Right renal pelvis (tissue), 4 donors: ENCODE results near the gene ARPP21. TPM values are rescaled to one million over a fixed set of nuclear protein-coding genes. Genes with fewer than 3 reads are reported as not detected.

Source experiments
- DNase-seq, 4 donors: peaks; one replicate each; pipeline ENCODE4 v3.0.0-alpha.2; 2013; ENCODE audit warnings: low read depth in 4 of 4, low spot score in 3 of 4, missing footprints in 1 of 4
- polyA plus RNA-seq, 4 donors: library from polyadenylated mRNA; unstranded; fragments of 120-200 nt; gene quantifications; one replicate each; pipeline ENCODE4 v1.2.1, GENCODE V29; 2013; ENCODE audit not compliant: insufficient read length in 4 of 4

Gene ARPP21
- polyA plus RNA-seq, 4 donors, result 0.99 to 1.7 (median 1.3) TPM

GRCh38 chr3:35727179-35727578 lies 87.9 kb downstream of the ARPP21 start:
- DNase-seq, result no peak

DNA sequence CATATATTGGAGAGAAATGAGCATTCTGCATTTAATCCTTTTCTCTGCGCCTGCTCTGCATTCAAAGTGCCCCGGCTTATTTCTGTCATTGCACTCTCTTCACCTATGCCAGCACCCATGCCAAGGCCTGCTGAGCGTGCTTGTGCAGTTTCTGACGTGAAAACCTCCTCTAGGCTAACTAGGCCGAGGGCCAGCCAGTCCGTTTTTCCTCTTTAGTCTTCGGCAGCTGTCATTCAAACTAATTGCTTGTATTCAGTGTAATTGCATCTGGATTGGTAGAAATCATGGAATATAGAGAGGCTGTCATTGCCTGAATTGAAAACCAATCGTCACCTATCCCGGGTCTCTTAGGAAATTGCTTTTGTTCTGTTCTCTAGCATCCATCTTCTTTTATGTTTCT lies 94.0 kb downstream of the ARPP21 start:
- no peak for DNase-seq

GRCh38 chr3:35733864-35734263 lies 94.5 kb downstream of the ARPP21 start:
- DNase-seq, result no peak

DNA sequence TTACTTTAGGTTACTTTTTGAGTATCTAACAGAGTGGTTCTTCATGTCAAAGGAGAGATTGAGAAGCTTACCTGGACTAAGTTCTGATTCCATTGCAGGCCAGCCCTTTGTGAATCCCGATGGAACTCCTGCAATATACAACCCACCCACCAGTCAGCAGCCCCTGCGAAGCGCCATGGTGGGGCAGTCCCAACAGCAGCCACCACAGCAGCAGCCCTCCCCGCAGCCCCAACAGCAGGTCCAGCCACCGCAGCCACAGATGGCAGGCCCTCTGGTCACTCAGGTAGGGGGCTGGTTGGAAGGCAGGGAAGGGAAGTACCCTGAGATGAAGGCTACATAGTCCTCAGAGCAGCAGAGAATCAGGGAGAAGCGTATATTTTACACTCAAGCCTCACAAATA lies 97.8 kb downstream of the ARPP21 start:
- DNase-seq, result no peak

- no peak for DNase-seq
Measured at GRCh38 chr3:35737527-35737926, 98.2 kb downstream of the ARPP21 start.

- DNase-seq, result no peak
Measured at GRCh38 chr3:35737934-35738706, 98.8 kb downstream of the ARPP21 start.

DNA sequence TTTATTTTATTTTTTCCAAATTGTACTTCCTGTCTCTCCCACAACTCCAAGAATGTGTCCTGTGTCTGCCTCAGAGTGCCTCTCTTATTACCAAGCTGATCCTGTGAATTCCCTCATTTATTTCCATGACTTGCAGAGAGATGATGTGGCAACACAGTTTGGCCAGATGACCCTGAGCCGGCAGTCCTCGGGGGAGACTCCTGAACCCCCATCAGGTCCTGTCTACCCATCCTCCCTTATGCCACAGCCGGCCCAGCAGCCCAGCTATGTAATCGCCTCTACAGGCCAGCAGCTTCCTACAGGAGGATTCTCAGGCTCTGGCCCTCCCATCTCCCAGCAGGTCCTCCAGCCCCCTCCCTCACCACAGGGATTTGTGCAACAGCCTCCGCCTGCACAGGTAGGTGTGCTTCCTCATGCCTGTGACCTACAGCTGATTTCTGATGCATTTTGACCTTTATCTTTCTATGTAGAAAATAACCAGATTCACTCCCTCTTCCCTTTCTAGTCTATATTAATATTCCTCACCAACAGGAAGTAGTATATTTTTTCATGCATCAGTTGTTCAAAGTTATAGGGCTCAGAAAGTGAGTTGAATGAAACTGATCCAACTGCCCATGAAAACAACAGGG lies 100.0 kb downstream of the ARPP21 start:
- DNase-seq, result no peak

GRCh38 chr3:35739964-35740527 lies 100.7 kb downstream of the ARPP21 start:
- DNase-seq, result no peak

DNA sequence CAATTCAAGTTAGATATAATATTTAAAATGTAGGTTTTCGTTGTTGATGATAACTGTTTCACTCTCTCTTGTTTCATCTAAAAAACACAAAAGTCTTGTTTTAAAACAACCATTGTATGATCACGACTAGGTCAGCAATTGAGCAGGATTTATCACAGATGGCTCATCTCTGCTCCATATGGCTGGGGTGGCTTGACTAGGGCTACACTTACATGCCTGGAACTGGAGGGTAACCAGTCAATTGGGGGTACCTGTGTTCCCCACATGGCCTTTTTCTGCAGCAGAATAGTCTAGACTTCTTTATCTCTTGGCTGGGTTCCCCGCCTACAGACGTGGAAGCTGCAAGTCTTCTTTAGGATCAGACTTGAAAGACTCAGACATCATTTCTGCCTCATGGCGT lies 103.9 kb downstream of the ARPP21 start:
- DNase-seq, result no peak

DNA sequence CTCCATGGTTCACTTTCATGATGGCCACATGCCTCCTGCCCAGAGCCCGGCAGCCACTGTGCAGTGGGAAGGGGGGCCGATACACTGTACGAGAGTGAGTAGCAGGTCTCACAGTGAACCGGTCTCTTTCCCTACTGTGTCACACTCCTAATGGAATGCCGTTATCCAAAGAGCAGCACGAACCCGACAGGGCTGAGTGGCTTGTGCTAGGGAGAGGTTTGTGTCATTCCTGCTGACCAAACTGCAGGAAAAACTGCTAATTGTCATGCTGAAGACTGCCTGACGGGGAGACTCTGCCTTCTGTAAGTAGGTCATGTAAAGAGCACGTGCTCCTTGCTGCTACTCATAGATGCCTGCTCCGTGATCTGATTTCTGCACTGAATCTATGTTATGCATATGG lies 105.1 kb downstream of the ARPP21 start:
- DNase-seq, result peak in 2 of 4 donors; percentile 3 to 6

- DNase-seq, result no peak
Measured at GRCh38 chr3:35745351-35745750, 106.0 kb downstream of the ARPP21 start.

GRCh38 chr3:35745802-35746484 lies 106.6 kb downstream of the ARPP21 start:
- DNase-seq, result no peak

DNA sequence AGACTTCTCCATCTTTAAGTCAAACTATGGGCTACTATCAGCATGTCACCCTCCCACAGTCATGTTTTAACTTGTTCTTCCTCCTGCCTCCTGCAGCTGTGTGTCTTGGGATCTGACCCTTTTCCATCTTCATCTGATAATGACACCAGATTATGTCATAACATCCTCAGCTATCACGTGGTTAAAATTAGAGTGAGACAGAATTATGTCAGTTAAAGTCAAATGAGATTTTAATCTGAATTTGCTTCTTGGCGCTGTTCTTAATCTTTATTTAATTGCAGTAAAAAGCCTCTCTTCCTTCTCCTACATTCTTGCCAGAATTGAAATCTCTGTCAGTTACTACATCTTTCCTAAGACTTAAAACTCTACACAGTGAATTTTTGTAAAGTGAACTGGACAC lies 107.2 kb downstream of the ARPP21 start:
- no peak for DNase-seq

- DNase-seq, result no peak
Measured at GRCh38 chr3:35748144-35748543, 108.8 kb downstream of the ARPP21 start.

DNA sequence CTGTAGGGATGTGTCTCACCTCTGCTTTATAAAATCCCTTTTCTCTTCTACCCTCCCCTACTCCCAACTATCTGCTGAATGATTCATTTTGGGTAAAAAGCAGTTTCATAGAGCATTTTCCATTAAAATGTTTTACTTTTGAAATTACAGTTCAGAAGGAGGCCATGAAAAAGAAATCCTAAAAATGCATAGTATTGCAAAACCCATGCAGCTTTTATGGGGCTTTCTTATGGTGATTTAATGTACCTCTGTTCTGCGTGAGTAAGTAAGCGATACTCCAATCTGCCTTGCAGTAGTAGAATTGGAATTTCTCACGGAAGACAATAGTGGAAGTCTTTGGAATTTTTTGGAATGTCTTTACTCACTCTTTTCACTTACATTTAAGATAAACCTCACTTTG lies 111.9 kb downstream of the ARPP21 start:
- no peak for DNase-seq

DNA sequence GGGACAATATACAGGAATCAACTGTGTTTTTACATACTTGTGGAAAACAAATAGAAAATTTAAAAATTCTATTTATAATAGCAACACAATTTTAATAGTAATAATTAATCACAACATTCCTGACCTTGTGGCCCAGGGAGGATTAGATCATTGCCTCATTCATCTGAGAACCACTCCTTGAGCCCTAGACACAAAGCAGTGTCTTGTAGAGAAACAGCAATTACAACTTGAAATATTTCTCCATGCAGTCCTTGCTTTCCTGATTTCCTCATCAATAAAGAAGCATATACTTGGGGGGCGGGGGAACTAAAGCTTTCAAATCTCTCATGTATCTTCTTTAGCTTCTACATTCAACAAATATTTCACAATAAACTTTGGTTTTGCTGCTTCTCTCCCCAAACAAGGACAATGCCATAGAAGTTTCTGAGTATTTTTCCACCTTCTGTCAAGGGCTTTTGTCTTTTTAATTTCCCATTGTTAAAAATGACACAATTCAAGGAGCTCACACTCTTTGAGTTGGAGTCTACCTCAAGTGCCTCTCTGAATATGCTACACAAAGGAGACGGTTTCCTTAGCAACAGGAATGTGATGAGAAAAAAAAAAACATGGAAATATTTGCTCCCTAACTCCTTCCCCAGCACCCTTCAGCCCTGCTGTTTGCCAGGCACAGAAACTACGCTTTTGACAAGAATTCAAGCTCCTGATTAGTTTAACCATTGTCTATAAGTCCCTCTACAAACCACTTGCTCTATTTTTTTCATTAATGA lies 118.8 kb downstream of the ARPP21 start:
- no peak for DNase-seq

DNA sequence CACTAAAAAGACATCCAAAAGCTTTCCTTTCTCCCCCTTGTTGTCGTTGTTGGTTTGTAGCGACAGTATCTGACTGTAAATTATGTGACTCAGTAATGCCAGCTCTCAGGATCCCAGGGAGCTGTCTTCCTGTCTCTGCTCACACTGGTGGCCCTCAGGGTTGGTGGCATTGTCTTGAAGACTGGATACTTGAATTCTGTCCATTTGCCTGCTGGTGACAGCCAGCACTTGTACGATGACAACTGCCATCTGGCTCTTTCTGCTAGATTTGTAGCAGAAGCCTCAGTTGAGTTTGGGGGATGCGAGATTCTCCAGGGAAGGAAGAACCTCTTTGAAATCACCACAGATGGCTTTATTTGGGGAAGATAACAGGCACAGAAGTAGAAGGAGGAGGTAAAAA lies 120.8 kb downstream of the ARPP21 start:
- DNase-seq, result no peak

GRCh38 chr3:35761311-35761710 lies 122.0 kb downstream of the ARPP21 start:
- no peak for DNase-seq

GRCh38 chr3:35772381-35773015 lies 133.2 kb downstream of the ARPP21 start:
- no peak for DNase-seq

- no peak for DNase-seq
Measured at GRCh38 chr3:35773417-35773816, 134.1 kb downstream of the ARPP21 start.
